Skeletal muscle tissue (tissue), 2 donors: ENCODE data around the gene UBAP1. TPM values are rescaled to one million over a fixed set of nuclear protein-coding genes. Genes with fewer than 3 reads are reported as not detected.

Source experiments
- small RNA-seq: library from RNA; depleted of rRNA; stranded (forward); fragments of <200 nt; gene quantifications from one replicate; pipeline ENCODE3, GENCODE V24; 2014
- total RNA-seq: library from RNA; depleted of rRNA; stranded (reverse); fragments of >200 nt; gene quantifications from one replicate; pipeline ENCODE4 v1.2.3, GENCODE V29; 2014

Gene UBAP1
- total RNA-seq, 1 donor from 2014 or later, result 21.4 TPM

Small RNA genes lying within 50 kb of the gene (small RNA-seq; reads per million reads assigned to genes)
- not detected for gene AL353662.3
- not detected for gene RNA5SP282
- gene RNU2-50P, result 0.09 reads per million

Other genes starting within 250 kb of the UBAP1 start
- 121 TPM for gene UBAP2, start 130.2 kb upstream of the UBAP1 start, total RNA-seq
- gene DCAF12, start 52.3 kb upstream of the UBAP1 start, total RNA-seq, result 36.5 TPM
- gene KIF24, start 150.2 kb downstream of the UBAP1 start, total RNA-seq, result 5.7 TPM
- gene NUDT2, start 150.5 kb downstream of the UBAP1 start, total RNA-seq, result 32.9 TPM
- 4.2 TPM for gene MYORG, start 197.9 kb downstream of the UBAP1 start, total RNA-seq